ENCODE measurements around the gene SLC37A2.

DNA sequence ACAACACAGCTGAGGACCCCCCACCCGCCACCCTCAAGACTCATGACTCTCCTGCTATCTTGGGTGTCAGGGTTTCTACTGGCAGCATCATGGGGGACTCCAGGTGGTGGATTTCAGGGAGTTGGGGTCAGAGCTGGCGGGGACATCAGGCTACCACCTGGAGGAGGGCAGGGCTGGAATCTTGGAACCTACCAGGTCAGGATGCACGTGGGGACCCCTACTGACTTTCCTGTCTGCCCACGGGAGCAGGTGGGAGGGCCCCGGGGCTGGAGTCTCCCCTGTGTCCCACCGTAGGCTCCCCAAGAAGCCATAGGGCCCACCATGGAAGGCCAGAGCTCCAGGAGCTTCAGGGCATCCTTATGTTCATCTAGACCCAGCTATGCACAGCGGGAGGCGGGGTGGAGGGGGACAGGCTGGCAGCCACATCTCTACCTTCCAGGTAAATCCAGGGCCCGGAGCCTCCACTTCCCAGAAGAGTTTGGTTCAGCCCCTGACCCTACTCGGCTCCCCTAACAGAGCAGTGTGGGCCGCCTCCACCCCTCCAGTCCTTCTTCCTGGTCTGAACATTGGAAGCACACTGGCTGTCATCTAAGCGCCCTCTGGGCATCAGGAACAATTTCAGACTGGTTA lies 10.0 kb downstream of the SLC37A2 start:
- TF ChIP-seq, protein P1, sequence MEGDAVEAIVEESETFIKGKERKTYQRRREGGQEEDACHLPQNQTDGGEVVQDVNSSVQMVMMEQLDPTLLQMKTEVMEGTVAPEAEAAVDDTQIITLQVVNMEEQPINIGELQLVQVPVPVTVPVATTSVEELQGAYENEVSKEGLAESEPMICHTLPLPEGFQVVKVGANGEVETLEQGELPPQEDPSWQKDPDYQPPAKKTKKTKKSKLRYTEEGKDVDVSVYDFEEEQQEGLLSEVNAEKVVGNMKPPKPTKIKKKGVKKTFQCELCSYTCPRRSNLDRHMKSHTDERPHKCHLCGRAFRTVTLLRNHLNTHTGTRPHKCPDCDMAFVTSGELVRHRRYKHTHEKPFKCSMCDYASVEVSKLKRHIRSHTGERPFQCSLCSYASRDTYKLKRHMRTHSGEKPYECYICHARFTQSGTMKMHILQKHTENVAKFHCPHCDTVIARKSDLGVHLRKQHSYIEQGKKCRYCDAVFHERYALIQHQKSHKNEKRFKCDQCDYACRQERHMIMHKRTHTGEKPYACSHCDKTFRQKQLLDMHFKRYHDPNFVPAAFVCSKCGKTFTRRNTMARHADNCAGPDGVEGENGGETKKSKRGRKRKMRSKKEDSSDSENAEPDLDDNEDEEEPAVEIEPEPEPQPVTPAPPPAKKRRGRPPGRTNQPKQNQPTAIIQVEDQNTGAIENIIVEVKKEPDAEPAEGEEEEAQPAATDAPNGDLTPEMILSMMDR (IDR thresholded peaks at IDR 0.05), result no peak
- no peak for TF ChIP-seq POLR2AphosphoS5 (IDR thresholded peaks at IDR 0.05)
